NCI-H1436 (cell line): Measurements from ENCODE around the gene AGAP1.
"Not testable (repeated sequence)": the region's sequence is repeated elsewhere in the genome, so short reads cannot be mapped to it uniquely, and the experiment has no call there.

Experiments
- DNase-seq: peaks from one replicate; lab custom pipeline; 2025; lab: John Stamatoyannopoulos, UW

Gene AGAP1

DNA sequence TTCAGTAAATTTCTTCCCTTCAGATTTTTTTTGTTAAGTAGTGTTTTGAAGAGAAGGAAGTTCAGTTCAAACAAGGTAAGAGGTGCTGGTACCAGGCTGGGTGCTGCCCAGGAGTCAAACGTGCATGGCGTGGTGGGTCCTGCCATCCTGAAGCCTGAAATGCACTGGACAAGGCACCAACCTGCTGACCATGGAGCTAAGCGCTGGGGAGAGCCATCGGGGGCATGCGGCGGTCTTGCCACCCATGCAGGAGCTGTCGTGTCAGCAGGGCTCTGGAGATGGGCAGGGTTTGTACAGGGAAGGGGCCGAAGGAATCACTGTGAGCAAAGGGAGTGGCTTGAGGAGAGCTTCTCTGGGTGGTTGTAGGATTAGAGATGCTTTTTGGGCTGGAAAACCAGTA, 547.8 kb downstream of the AGAP1 start:
- DNase-seq = no peak

DNA sequence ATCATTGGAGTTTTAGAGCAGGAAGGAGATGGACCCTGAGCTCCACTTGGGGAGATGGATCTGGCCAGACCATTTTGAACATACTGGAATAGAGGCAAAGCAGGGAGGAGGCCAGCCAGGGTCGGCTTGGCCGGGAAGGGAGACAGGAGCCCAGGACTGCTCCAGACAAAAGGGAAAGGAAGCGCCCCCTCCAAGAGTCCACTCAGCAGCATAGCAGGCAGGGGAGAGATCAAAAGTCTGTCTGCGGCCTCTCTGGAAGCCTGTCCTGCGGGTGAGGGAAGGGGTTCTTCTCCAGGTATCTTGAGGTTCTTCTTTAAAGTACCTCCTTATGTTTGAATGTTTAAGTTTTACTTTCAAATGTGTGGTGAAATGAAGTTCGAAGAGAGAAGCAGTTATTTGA, 548.2 kb downstream of the AGAP1 start:
- DNase-seq = no peak

DNA sequence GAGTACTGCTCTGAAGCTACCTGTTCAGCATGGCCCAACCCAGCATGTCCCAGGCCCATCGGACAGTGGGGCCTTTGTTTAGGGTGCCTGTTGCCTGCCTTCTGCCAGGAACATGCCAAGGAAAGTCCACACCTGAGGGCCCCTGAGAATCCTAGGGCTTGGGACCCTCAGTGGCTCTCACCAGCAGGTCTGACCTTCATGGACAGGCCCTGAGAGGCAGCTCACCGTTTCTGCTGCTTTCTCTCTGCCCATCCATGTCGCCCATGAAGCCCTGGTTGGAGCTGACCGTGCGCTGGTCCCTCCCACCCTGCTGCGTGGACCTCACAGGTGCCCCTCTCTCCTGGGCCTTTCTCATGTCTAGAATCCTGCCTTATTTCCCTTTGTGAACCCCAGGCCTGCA, 550.3 kb downstream of the AGAP1 start:
- no peak for DNase-seq

DNA sequence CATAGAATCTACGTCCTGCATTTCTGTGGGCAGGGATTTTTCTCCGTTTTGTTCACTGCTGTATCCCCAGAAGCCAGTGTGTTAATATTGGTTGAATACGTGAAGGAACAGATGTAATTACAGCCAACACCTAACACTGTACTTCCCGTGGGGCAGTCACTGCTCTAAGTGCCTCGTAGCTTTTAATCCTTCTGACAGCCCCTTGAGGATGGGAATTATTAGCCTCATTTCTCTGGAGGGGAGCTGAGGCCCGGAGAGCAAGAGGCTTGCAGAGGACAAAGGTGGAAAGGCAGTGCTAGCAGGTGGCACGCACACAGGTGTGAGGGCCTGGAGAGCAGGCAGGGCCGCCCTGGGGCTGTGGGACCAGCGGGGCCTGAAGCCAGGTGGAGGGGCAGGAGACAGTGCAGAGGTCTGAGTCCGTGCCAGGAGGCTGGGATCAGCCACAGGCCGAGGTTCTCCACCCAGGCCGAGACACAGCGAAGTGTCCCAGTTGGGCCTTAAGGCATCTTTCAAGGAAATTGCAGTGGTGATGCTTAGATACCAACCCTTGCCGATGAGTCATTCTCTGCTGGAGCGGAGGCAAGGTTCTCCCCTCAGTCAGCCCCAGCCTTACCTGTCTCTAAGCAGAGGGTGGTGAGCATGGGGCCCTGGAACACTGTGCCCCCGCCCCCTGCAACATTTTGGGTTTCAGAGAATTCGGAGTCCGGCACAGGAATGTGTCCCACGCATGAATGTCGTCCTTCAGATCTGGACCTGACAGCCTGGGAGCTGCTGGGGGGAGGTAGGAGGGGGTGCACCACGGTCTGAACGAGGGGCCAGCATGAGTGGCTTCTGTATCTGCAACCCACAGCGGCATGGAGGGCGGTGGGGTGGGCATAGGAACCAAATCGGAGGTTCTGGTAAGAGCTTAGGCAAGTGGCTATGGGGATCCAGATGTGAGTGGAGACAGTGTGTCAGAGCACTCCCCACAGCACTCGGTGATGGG, 551.7 kb downstream of the AGAP1 start:
- DNase-seq = peak; percentile 9

DNA sequence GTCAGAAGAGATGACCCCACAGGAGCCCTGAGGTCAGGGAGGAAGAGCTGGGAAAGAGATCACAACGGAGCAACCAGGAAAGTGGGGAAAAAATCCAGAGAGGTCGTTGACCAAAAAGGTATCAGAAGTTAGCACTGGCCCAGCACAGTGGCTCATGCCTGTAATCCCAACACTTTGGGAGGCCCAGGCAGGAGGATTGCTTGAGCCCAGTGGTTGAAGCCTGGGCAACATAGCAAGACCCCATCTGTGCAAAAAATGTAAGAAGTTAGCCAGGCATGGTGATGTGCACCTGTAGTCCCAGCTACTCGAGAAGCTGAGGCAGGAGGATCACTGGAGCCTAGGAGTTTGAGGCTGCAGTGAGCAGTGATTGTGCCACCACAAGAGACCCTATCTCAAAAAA, 552.9 kb downstream of the AGAP1 start:
- DNase-seq = no peak

DNA sequence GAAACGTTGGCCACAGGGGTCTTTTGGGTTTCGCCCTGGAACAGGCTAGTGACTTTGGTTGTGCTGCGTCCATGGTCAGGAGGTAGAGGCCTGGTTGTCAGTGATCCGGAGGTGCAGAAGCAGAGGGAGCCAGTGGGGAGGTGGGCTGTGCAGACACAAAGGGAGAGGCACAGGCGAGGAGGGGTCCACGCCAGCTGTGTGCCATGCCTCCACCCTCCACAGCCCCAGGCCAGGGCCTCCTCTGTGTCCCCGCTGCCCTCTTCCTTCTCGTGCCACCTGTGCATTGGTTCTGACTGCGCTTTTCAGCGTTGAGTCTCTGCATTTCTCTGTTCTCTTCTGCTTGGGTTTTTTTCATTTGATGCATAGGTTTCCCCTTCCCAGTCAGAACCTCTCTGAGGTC, 553.3 kb downstream of the AGAP1 start:
- no peak for DNase-seq

DNA sequence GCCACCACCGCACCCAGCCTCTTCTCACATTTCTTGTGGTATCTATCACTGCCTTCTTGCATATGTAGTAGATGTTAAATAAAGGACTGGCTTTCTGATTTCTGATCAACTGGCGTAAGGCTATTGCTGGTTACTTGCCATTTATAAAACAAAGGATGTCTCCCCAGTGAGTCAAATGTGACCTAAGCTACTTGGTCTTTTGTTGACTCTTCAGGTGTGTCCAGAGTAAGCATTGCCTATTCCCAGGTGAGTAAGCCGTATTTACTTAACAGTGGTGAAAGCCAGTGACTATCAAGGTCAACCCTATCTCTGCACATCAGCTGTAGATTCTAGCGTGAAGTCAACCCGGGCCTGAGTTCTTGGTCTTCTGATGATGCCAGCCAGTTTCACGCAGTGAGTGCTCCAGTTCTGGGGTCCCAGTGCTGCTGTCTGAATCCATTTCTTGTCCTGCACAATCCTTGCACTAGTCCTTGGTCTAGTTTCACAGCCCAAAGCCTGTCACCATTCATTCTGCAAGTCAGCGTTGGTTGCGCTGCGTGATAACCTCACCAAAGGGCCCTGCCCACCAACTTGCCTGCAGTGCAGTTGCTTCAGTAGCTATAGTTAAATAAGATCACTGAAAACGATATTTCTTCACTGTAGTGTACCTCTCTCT, 554.2 kb downstream of the AGAP1 start:
- DNase-seq = no peak

DNA sequence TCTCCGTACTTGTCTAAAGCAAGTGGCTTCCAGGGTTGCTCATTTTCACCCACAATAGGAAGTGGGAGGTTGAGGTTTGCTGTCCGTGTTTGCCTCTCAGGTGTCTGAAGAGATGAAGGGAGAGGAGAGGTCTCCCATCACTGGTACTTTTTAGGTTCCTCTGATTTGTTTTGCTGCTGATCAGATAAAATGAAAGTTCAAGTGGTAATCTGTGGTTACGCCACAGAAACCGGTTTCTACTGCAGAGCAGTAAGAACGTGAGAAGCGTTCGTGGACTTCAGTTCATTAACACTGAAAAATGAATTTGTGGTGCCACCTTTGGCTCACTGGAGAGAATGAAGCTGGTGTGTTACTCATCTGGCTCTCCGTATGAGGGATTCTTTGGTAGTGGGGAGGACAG, 556.1 kb downstream of the AGAP1 start:
- no peak for DNase-seq

DNA sequence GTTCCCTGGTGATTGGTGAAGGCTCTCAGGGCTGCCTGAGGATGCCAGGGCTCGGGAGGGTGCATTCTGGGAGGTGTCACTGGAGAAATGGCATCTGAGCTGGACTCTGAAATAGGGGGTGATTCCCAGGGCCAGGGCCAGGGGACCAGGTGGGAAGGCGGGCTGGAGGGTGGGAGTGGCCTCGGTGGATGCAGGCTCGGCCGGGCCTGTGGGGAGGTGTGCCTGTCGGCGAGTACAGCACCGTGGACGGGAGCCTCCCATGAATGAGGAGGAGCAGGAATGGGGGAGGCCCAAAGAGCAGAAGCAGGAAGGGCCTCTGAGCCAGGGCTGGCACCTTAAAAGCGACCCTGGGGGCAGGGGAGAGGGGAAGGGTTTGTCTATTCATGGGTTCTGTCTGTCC, 557.5 kb downstream of the AGAP1 start:
- no peak for DNase-seq

DNA sequence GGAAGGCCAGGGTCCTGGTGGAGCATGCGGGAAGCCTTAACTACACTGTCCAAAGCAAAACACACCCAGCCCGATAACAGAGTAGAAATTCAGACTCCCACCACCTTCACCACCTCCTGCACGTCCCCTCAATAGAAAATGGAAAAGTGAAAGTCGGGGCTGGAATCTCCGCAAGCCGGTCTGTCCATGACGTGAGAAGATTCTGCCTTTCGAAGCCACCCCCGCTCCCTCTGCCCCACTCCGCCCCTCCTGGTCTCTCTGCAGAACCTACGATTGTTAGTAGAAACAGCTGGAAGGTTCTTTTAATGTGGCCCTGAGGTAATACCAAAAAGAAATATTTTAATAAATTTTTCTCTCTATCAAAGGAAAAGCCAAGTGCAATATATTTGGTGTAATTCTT, 558.0 kb downstream of the AGAP1 start:
- DNase-seq = no peak

DNA sequence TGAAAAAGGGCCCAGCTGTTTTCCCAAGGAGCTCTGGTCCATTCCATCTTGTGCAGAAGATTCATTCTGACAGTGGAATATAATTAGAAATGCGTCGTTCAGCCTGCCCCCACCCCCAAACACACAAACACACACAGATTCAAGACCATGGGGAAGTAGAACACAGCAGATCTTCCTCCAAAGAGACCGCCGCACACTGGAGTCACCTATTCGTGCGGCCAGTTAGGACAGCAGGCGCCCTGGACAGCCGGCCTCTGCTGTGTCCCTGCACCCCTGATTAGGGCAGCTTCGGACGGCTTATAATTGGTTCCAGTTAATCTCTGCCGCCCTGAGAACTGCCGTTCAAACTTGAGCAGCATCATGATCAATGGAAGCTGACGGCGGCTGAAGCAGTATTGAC, 558.4 kb downstream of the AGAP1 start:
- DNase-seq = no peak

DNA sequence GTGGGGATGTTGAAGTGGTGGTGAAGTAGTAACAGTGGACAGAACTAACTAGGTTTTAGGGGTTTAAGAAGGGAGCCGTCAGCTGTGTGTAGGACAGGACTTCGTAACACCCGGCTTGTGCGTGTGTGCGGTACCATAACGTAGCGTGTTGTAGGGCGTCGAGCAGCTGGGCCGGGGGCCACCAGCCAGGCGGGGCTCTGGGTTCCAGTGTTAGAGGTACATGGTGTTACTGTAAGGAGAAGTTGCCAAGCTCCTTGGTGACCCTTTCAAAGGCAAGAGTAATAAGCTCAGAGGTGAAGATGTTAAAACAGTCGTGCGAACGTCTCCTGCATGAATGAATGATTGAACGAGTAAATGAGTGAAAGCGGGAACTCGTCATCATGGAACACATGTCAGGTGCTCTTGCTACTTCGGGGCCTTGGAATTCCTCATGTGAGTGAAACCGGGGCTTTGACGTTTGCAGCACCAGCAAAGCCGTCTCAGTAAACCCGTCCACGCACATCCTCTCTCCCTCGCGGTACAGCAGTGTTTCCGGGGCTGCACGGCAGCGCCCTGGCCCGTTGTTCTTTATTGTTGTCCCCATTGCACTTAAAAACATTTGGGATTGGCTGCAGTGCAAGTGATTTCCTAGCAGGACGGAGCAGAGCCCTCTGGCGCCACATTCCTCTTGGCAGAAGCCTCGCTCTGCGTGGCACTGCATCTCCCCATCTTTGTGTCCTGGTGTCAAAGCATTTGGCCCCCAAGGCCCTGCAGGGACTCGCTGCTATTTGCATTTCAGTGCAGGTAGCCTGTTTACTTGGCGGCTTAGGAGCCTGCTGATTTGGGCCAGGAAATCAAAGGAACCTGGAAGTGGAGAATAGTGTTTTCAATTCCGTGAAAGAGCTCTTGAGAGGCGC, 559.3 kb downstream of the AGAP1 start:
- DNase-seq = no peak

DNA sequence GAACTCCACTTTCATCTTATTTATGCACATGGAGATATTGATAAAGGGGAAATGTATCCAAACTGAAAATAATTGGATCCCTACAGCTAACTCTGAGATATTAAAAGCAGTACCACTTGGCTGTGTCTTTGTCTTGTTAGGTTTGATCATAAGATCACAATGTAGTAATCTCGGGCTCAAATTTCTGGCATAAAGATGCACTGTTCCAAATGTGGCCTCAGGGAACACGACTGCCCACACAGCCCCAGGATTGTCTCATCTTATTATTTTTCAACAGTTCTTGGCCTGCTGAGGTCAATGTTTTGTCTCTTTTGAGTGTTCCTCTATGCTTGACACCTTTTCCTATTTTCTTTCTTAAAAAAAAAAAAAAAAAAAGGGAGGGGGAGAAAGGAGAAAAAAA, 560.3 kb downstream of the AGAP1 start:
- no peak for DNase-seq

DNA sequence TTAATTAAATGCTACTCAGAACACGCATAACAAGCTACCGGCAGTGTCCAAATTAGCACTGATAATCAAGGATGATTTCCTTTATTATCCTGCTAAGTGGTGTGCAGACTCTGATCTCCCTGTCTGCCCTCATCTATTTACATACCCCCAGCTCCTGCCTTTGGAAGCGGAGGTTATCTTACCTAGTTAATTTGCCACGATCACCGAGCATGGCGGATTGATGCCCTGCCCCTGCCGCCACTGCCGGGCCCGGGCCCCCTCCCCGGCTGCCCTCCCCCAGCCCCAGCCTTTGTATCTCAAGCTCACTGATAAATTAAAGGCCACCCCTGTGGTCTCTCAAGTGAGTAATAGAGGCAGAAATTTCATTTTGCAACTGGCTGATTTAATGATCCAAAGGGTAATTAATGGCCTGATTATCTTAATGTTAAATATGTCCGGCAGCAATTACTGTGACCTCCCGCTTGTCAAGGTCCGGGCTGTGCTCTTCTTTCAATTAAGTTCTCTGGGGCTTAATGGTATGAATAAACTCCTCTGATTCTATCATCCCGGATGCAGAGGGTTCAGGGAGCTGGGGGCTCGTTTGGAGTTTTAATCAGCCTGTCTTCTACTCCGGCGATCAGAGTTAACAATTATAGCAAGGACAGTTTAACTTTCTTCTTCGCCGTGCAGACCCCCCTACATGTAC, 560.9 kb downstream of the AGAP1 start:
- DNase-seq = no peak

DNA sequence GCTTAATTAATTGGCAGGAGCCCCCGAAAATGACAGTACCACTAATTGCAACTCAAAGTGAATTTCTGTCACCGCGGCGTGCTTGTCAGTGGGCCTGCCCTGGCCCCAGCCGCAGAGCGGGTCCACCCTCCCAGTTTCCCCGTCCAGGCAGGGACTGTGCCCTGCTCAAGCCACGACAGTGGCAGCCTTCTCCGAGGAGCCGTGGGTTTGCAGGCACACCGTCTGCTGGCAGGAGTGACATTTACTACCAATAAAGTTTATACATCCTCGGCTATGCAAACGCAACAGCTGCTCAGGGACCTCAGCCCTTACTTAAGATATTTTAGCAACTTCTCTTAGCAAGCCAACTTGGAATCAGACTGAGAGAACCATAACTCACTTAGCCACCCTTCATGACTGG, 561.6 kb downstream of the AGAP1 start:
- DNase-seq = no peak

DNA sequence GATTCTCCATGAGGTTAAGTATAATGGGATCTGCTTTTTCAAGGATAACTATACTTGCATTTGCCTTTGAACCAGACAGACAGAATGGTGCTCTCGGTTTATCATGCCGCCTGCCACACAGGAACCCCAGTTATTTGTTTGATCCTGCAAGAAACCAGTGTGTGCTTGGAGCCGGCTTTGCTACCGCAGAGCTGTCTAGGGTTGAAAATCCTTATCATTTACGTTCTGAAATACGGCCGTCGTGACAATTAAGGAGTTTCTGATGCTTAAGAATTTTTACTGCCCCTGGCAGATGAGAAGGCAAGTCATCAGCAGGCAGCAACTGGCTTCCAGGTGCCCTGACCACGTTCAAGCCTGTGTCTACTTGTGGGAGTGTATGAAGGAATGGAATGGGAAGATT, 562.3 kb downstream of the AGAP1 start:
- no peak for DNase-seq

DNA sequence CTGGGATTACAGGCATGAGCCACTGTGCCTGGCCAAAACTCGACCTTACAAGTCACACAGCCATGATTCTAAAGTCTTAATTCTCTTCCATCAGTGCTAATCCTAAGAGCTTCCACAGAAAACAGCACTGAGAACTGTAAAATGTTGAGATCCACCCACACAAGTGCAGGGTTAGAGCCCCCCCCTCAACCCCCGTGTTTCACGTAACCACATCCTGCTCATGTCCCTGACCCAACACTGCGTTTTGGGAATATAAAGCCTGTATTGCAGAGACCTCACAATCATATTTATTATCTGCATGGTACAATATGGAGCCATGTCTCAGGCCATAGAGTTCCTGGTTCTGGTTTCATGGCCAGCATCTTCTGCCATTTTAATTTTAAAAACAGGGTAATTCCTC, 563.5 kb downstream of the AGAP1 start:
- DNase-seq = no peak

DNA sequence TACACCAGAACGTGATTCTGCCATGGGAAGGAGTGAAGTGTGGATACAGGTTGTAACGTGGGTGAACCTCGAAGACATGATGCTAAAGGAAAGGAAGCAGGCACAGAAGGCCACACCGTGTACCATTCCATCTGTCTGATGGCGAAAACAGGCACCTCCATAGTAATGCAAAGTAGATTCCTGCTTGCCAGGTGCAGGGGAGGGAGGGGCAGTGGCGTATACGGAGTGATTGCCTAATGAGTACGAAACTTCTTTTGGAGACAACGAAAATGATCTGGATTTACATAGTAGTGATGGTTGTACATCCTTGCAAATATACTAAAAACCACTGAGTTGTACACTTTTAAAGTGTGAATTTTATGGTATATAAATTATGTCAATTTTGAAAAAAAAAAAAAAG, 567.7 kb downstream of the AGAP1 start:
- no peak for DNase-seq

DNA sequence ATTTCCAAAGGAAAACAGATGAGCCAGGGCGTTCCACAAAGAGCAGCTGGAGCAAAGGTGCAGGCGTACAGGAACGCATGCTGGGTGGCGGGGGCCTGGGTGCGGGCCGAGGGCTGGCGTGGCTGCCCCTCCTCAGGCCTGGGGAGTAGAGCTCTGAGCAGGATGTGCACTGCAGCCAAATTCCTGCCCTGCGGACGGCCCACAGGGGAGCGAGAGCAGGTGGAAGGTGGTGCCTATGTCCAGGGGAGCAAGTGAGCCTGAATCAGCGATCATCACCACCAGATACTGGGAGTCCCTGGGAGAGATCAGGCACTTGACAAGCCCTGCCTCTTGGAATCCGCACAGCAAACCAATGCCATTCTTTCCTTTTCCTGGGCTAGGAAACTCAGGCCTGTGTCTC, 568.1 kb downstream of the AGAP1 start:
- DNase-seq = no peak

DNA sequence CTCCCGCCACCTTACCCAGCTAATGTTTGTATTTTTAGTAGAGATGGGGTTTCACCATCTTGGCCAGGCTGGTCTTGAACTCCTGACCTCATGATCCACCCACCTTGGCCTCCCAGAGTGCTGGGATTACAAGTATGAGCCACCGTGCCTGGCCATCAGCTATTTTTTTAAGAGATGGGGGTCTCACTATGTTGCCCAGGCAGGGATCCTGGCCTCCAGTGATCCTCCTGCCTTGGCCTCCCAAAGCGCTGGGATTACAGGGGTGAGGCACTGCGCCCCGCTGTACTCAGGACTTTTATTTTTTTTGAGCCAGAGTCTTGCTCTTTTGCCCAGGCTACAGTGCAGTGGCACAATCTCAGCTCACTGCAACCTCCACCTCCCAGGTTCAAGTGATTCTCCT, 569.0 kb downstream of the AGAP1 start:
- not testable (repeated sequence) for DNase-seq

DNA sequence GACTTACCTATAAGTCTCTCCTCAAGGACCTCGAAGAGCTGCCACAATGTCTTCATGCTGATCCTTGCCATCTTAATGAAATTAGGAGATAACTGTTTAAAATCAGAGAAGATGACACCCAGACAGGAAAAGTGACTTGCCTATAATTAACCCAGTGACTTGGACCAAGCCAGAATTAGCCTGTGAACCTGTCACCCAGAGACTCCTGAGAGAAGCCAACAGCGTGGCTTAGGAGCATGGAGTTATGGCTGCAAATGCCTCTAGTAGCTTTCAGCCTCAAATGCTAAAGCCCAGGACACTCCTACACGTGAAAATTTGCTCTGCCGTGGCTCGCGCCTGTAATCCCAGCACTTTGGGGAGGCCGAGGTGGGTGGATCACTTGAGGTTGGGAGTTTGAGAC, 570.2 kb downstream of the AGAP1 start:
- no peak for DNase-seq
